NCI-H1436 treated with DMSO at 0.1 percent for 48 hours (cell line): Measurements from ENCODE around the gene FAM161A.
"Not testable (repeated sequence)": the region's sequence is repeated elsewhere in the genome, so short reads cannot be mapped to it uniquely, and the experiment has no call there.

Source experiments
- DNase-seq: peaks from one replicate; lab custom pipeline; 2025; lab: John Stamatoyannopoulos, UW

FAM161A gene

GRCh38 chr2:61841286-61841685, 12.6 kb downstream of the FAM161A start:
- no peak for DNase-seq

GRCh38 chr2:61834893-61835292, 19.0 kb downstream of the FAM161A start:
- no peak for DNase-seq

- no peak for DNase-seq
These were observed 19.9 kb downstream of the FAM161A start for GRCh38 chr2:61833971-61834370.

- no peak for DNase-seq
These were observed 21.5 kb downstream of the FAM161A start for GRCh38 chr2:61832183-61832841.

GRCh38 chr2:61822255-61822654, 31.6 kb downstream of the FAM161A start:
- DNase-seq = no peak

GRCh38 chr2:61816480-61817355, 37.1 kb downstream of the FAM161A start:
- no peak for DNase-seq

- no peak for DNase-seq
These were observed 39.2 kb downstream of the FAM161A start for GRCh38 chr2:61814539-61815160.

GRCh38 chr2:61813314-61813713, 40.5 kb downstream of the FAM161A start:
- not testable (repeated sequence) for DNase-seq

GRCh38 chr2:61811821-61812220, 42.0 kb downstream of the FAM161A start:
- DNase-seq = no peak

GRCh38 chr2:61810203-61810602, 43.7 kb downstream of the FAM161A start:
- not testable (repeated sequence) for DNase-seq

- not testable (repeated sequence) for DNase-seq
These were observed 45.2 kb downstream of the FAM161A start for GRCh38 chr2:61808693-61809092.

- DNase-seq = no peak
These were observed 46.7 kb downstream of the FAM161A start for GRCh38 chr2:61807036-61807757.

GRCh38 chr2:61802548-61802947, 51.3 kb downstream of the FAM161A start:
- DNase-seq = no peak

GRCh38 chr2:61799099-61799498, 54.8 kb downstream of the FAM161A start:
- DNase-seq = no peak

GRCh38 chr2:61797446-61797845, 56.4 kb downstream of the FAM161A start:
- DNase-seq = not testable (repeated sequence)

GRCh38 chr2:61795408-61795807, 58.5 kb downstream of the FAM161A start:
- no peak for DNase-seq

GRCh38 chr2:61793389-61793836, 60.4 kb downstream of the FAM161A start:
- DNase-seq = no peak

GRCh38 chr2:61792355-61792890, 61.4 kb downstream of the FAM161A start:
- DNase-seq = no peak

- DNase-seq = no peak
These were observed 63.9 kb downstream of the FAM161A start for GRCh38 chr2:61789807-61790602.

- no peak for DNase-seq
These were observed 65.8 kb downstream of the FAM161A start for GRCh38 chr2:61787941-61788563.
